NCI-H2029 (cell line): Measurements from ENCODE around the gene POLR2C.

Experiments used
- DNase-seq: peaks from one replicate; lab custom pipeline; 2025; lab: John Stamatoyannopoulos, UW

POLR2C gene

GRCh38 chr16:57452021-57452420, 10.5 kb upstream of the POLR2C start:
- DNase-seq: no peak

- no peak for DNase-seq
These were observed 491 bp downstream of the POLR2C start for GRCh38 chr16:57462978-57463362.

- DNase-seq: no peak
These were observed 2.0 kb downstream of the POLR2C start for GRCh38 chr16:57464523-57464922.

- DNase-seq: no peak
These were observed 5.9 kb downstream of the POLR2C start for GRCh38 chr16:57468346-57468745.

GRCh38 chr16:57469046-57469445, 6.6 kb downstream of the POLR2C start:
- no peak for DNase-seq

- no peak for DNase-seq
These were observed 7.5 kb downstream of the POLR2C start for GRCh38 chr16:57469917-57470470.

GRCh38 chr16:57470711-57471110, 8.2 kb downstream of the POLR2C start:
- no peak for DNase-seq

- DNase-seq: no peak
These were observed 8.7 kb downstream of the POLR2C start for GRCh38 chr16:57471209-57471608.

GRCh38 chr16:57471852-57472664, 9.6 kb downstream of the POLR2C start:
- DNase-seq: no peak

GRCh38 chr16:57472665-57473060, 10.2 kb downstream of the POLR2C start:
- no peak for DNase-seq

GRCh38 chr16:57473176-57473840, 10.8 kb downstream of the POLR2C start:
- DNase-seq: no peak

- DNase-seq: no peak
These were observed 11.4 kb downstream of the POLR2C start for GRCh38 chr16:57473906-57474305.

- DNase-seq: no peak
These were observed 12.5 kb downstream of the POLR2C start for GRCh38 chr16:57474671-57475661.

- DNase-seq: peak; percentile 6
These were observed 13.3 kb downstream of the POLR2C start for GRCh38 chr16:57475711-57476339.

- no peak for DNase-seq
These were observed 14.3 kb downstream of the POLR2C start for GRCh38 chr16:57476546-57477410.

- DNase-seq: no peak
These were observed 15.2 kb downstream of the POLR2C start for GRCh38 chr16:57477531-57478202.

GRCh38 chr16:57478396-57479204, 16.1 kb downstream of the POLR2C start:
- DNase-seq: no peak

GRCh38 chr16:57479205-57479975, 16.9 kb downstream of the POLR2C start:
- no peak for DNase-seq
